HG02588 (cell line): ENCODE data around the gene TLR8.
"Not testable (repeated sequence)": the region's sequence is repeated elsewhere in the genome, so short reads cannot be mapped to it uniquely, and the experiment has no call there.

Experiments used
- ATAC-seq: cut with Tn5 transposase; IDR thresholded peaks from one replicate; pipeline ENCODE4 v1.9.1; 2021; ENCODE audit warnings: mild to moderate bottlenecking, moderate library complexity; ENCODE audit not compliant: unreplicated experiment

The TLR8 gene

GRCh38 chrX:12895866-12896265, 10.6 kb upstream of the TLR8 start:
- ATAC-seq, result no peak

GRCh38 chrX:12896935-12897334, 9.5 kb upstream of the TLR8 start:
- ATAC-seq, result no peak

GRCh38 chrX:12898073-12898472, 8.3 kb upstream of the TLR8 start:
- ATAC-seq, result no peak

GRCh38 chrX:12899506-12899905, 6.9 kb upstream of the TLR8 start:
- ATAC-seq, result no peak

- peak; percentile 45 for ATAC-seq
These were observed 4.9 kb upstream of the TLR8 start for GRCh38 chrX:12901486-12901885.

- no peak for ATAC-seq
These were observed 2.8 kb upstream of the TLR8 start for GRCh38 chrX:12903646-12904045.

GRCh38 chrX:12910423-12911121, 4.2 kb downstream of the TLR8 start:
- no peak for ATAC-seq

GRCh38 chrX:12911122-12911470, 4.7 kb downstream of the TLR8 start:
- ATAC-seq, result no peak

- no peak for ATAC-seq
These were observed 6.5 kb downstream of the TLR8 start for GRCh38 chrX:12912791-12913482.

GRCh38 chrX:12917753-12918152, 11.3 kb downstream of the TLR8 start:
- ATAC-seq, result no peak

GRCh38 chrX:12919051-12919450, 12.6 kb downstream of the TLR8 start:
- ATAC-seq, result no peak

- no peak for ATAC-seq
These were observed 13.2 kb downstream of the TLR8 start for GRCh38 chrX:12919620-12920019.

GRCh38 chrX:12920990-12921389, 14.6 kb downstream of the TLR8 start:
- no peak for ATAC-seq

- no peak for ATAC-seq
These were observed 15.6 kb downstream of the TLR8 start for GRCh38 chrX:12921886-12922598.

GRCh38 chrX:12922599-12922919, 16.1 kb downstream of the TLR8 start:
- ATAC-seq, result no peak

- ATAC-seq, result no peak
These were observed 23.3 kb downstream of the TLR8 start for GRCh38 chrX:12929701-12930100.

GRCh38 chrX:12930150-12930549, 23.7 kb downstream of the TLR8 start:
- no peak for ATAC-seq

- no peak for ATAC-seq
These were observed 25.8 kb downstream of the TLR8 start for GRCh38 chrX:12932244-12932643.

- no peak for ATAC-seq
These were observed 28.4 kb downstream of the TLR8 start for GRCh38 chrX:12934850-12935249.

- ATAC-seq, result no peak
These were observed 30.5 kb downstream of the TLR8 start for GRCh38 chrX:12936947-12937346.

GRCh38 chrX:12940471-12940870, 34.1 kb downstream of the TLR8 start:
- not testable (repeated sequence) for ATAC-seq

- not testable (repeated sequence) for ATAC-seq
These were observed 37.2 kb downstream of the TLR8 start for GRCh38 chrX:12943592-12943991.
